Measurements from ENCODE around the gene HEPH.

- TF ChIP-seq CTCF (IDR thresholded peaks at IDR 0.05 in 8 of 11, conservative IDR thresholded peaks at IDR 0.05 in 3 of 11) (no peak), POLR2A (IDR thresholded peaks at IDR 0.05) (no peak)
Measured at GRCh38 chrX:66176134-66176533, 12.1 kb downstream of the HEPH start.

Data from spleen (tissue), 7 donors.